ENCODE results near the gene YIPF1. TPM values are rescaled to one million over a fixed set of nuclear protein-coding genes. Genes with fewer than 3 reads are reported as not detected.

Gene YIPF1
- total and polyA plus RNA-seq, 2 donors (not counting 1 experiment from before 2014, with no cell fraction given) = 34.7 to 39.8 TPM

GRCh38 chr1:53891678-53892077 is 2.1 kb upstream of the YIPF1 start:
- Histone ChIP-seq H3K4me3 (replicated peaks in 1 of 4; ENCODE audit: control extremely low read depth in 1 of 4, insufficient read depth in 1 of 4, low read depth in 3 of 4, low read length in 4 of 4) (no peak overlapping the region), H4K20me1 (ENCODE audit: control insufficient read depth, extremely low read depth, insufficient read depth, low read length) (no peaks in the 10 kb centered on the region), H3K79me2 (ENCODE audit: control insufficient read depth, insufficient read depth, low read length) (peaks cover 2% of the 10 kb centered on the region), H3K27me3 (ENCODE audit: control insufficient read depth, insufficient read depth, low read length) (no peaks in the 10 kb centered on the region), H3K27ac (ENCODE audit: insufficient read depth, low read length) (no peak overlapping the region), H3K9ac (ENCODE audit: insufficient read depth, low read length) (no peak overlapping the region), H3K4me2 (ENCODE audit: extremely low read depth, insufficient read depth, low read length) (no peak overlapping the region), H3K4me1 (ENCODE audit: control insufficient read depth, extremely low read depth, insufficient read depth, low read length) (peaks cover 5% of the 10 kb centered on the region), H2AFZ (ENCODE audit: low read length) (no peak overlapping the region), H3K36me3 (ENCODE audit: control insufficient read depth, insufficient read depth, low read length) (no peaks in the 10 kb centered on the region), H3K9me3 (ENCODE audit: control insufficient read depth, insufficient read depth, low read depth, low read length) (no peaks in the 10 kb centered on the region)
- DNase-seq (ENCODE audit: low read depth in 2 of 2) = no peak
- TF ChIP-seq EZH2 (IDR thresholded peaks at IDR 0.05; ENCODE audit: low read length, missing control alignments) (no peak), CTCF (conservative IDR thresholded peaks at IDR 0.05 in 1 of 2, IDR thresholded peaks at IDR 0.05 in 1 of 2; ENCODE audit: low read depth in 1 of 2, low read length in 2 of 2) (no peak)

- no peak overlapping the region for H3K9ac ChIP-seq (ENCODE audit: insufficient read depth, low read length)
- no peaks in the 10 kb centered on the region for H3K27me3 ChIP-seq (ENCODE audit: control insufficient read depth, insufficient read depth, low read length)
- no peaks in the 10 kb centered on the region for H4K20me1 ChIP-seq (ENCODE audit: control insufficient read depth, extremely low read depth, insufficient read depth, low read length)
- no peak for DNase-seq (ENCODE audit: low read depth in 2 of 2)
- peaks cover 2% of the 10 kb centered on the region for H3K79me2 ChIP-seq (ENCODE audit: control insufficient read depth, insufficient read depth, low read length)
- H3K4me2 ChIP-seq (ENCODE audit: extremely low read depth, insufficient read depth, low read length) = no peak overlapping the region
- H3K36me3 ChIP-seq (ENCODE audit: control insufficient read depth, insufficient read depth, low read length) = no peaks in the 10 kb centered on the region
- peaks cover 5% of the 10 kb centered on the region for H3K4me1 ChIP-seq (ENCODE audit: control insufficient read depth, extremely low read depth, insufficient read depth, low read length)
- no peak overlapping the region for H2AFZ ChIP-seq (ENCODE audit: low read length)
- no peak for TF ChIP-seq CTCF (conservative IDR thresholded peaks at IDR 0.05 in 1 of 2, IDR thresholded peaks at IDR 0.05 in 1 of 2; ENCODE audit: low read depth in 1 of 2, low read length in 2 of 2)
- TF ChIP-seq EZH2 (IDR thresholded peaks at IDR 0.05; ENCODE audit: low read length, missing control alignments) = no peak
- no peaks in the 10 kb centered on the region for H3K9me3 ChIP-seq (ENCODE audit: control insufficient read depth, insufficient read depth, low read depth, low read length)
- no peak overlapping the region for H3K4me3 ChIP-seq (replicated peaks in 1 of 4; ENCODE audit: control extremely low read depth in 1 of 4, insufficient read depth in 1 of 4, low read depth in 3 of 4, low read length in 4 of 4)
- no peak overlapping the region for H3K27ac ChIP-seq (ENCODE audit: insufficient read depth, low read length)
Observed at GRCh38 chr1:53891018-53891417, 1.4 kb upstream of the YIPF1 start.

- H3K36me3 ChIP-seq (ENCODE audit: control insufficient read depth, insufficient read depth, low read length) = no peaks in the 10 kb centered on the region
- peak overlapping the region in 3 of 4 experiments; percentile 90 to 98 (median 97) for H3K4me3 ChIP-seq (replicated peaks in 1 of 4; ENCODE audit: control extremely low read depth in 1 of 4, insufficient read depth in 1 of 4, low read depth in 3 of 4, low read length in 4 of 4)
- H3K4me2 ChIP-seq (ENCODE audit: extremely low read depth, insufficient read depth, low read length) = peak overlapping the region; percentile 69
- no peaks in the 10 kb centered on the region for H3K27me3 ChIP-seq (ENCODE audit: control insufficient read depth, insufficient read depth, low read length)
- no peaks in the 10 kb centered on the region for H3K9me3 ChIP-seq (ENCODE audit: control insufficient read depth, insufficient read depth, low read depth, low read length)
- TF ChIP-seq EZH2 (IDR thresholded peaks at IDR 0.05; ENCODE audit: low read length, missing control alignments) = no peak
- TF ChIP-seq CTCF (conservative IDR thresholded peaks at IDR 0.05 in 1 of 2, IDR thresholded peaks at IDR 0.05 in 1 of 2; ENCODE audit: low read depth in 1 of 2, low read length in 2 of 2) = no peak
- no peak for DNase-seq (ENCODE audit: low read depth in 2 of 2)
- peaks cover 5% of the 10 kb centered on the region for H3K4me1 ChIP-seq (ENCODE audit: control insufficient read depth, extremely low read depth, insufficient read depth, low read length)
- no peaks in the 10 kb centered on the region for H4K20me1 ChIP-seq (ENCODE audit: control insufficient read depth, extremely low read depth, insufficient read depth, low read length)
- H2AFZ ChIP-seq (ENCODE audit: low read length) = peak overlapping the region; percentile 15
- peak overlapping the region; percentile 89 for H3K27ac ChIP-seq (ENCODE audit: insufficient read depth, low read length)
- peaks cover 2% of the 10 kb centered on the region for H3K79me2 ChIP-seq (ENCODE audit: control insufficient read depth, insufficient read depth, low read length)
- no peak overlapping the region for H3K9ac ChIP-seq (ENCODE audit: insufficient read depth, low read length)
Observed at GRCh38 chr1:53890522-53890941, 935 bp upstream of the YIPF1 start.

Data from fibroblast of lung (primary cell).